SK-N-MC (cell line): Measurements from ENCODE around the gene PPRC1.

Experiments used
- DNase-seq: peaks from one replicate; pipeline ENCODE4 v3.0.0-alpha.2; 2011; ENCODE audit warnings: low read depth, low spot score
- H3K27ac ChIP-seq: fragments of 200-600 bp; sonication (generic); 2 replicates; pipeline ENCODE4 v1.5.1; 2016; ENCODE audit warnings: mixed run types
- H3K36me3 ChIP-seq: fragments of 200-600 bp; sonication (generic); 2 replicates; pipeline ENCODE4 v1.6.1; 2017; ENCODE audit warnings: antibody characterized with exemption, low read length, mixed read lengths; ENCODE audit not compliant: insufficient read depth
- H3K4me3 ChIP-seq: fragments of 200-600 bp; sonication (generic); 2 replicates; pipeline ENCODE4 v1.5.1; 2016
- H3K9ac ChIP-seq: fragments of 200-600 bp; sonication (generic); 2 replicates; pipeline ENCODE4 v1.8.0; 2017; ENCODE audit warnings: mixed run types, mixed read lengths; ENCODE audit not compliant: insufficient read length
- H3K9me3 ChIP-seq: fragments of 200-600 bp; sonication (generic); 2 replicates; pipeline ENCODE4 v1.6.1; 2017; ENCODE audit warnings: low read depth, mild to moderate bottlenecking, antibody characterized with exemption, low read length, moderate library complexity, mixed read lengths
- EZH2 ChIP-seq: fragments of 200-600 bp; sonication (generic); IDR thresholded peaks from one replicate; pipeline ENCODE4 v1.6.1; 2017; ENCODE audit warnings: antibody characterized with exemption
- FOXP2 ChIP-seq: optimal IDR thresholded peaks from 2 replicates; pipeline ENCODE3; 2011; ENCODE audit warnings: mild to moderate bottlenecking, moderate library complexity; ENCODE audit not compliant: insufficient read depth; ENCODE audit errors: extremely low read length, control extremely low read depth
- POLR2AphosphoS5 ChIP-seq: IDR thresholded peaks from 2 replicates; pipeline ENCODE4 v1.6.1; 2012; ENCODE audit warnings: mild to moderate bottlenecking, low read depth, low read length, borderline replicate concordance

PPRC1 gene

DNA sequence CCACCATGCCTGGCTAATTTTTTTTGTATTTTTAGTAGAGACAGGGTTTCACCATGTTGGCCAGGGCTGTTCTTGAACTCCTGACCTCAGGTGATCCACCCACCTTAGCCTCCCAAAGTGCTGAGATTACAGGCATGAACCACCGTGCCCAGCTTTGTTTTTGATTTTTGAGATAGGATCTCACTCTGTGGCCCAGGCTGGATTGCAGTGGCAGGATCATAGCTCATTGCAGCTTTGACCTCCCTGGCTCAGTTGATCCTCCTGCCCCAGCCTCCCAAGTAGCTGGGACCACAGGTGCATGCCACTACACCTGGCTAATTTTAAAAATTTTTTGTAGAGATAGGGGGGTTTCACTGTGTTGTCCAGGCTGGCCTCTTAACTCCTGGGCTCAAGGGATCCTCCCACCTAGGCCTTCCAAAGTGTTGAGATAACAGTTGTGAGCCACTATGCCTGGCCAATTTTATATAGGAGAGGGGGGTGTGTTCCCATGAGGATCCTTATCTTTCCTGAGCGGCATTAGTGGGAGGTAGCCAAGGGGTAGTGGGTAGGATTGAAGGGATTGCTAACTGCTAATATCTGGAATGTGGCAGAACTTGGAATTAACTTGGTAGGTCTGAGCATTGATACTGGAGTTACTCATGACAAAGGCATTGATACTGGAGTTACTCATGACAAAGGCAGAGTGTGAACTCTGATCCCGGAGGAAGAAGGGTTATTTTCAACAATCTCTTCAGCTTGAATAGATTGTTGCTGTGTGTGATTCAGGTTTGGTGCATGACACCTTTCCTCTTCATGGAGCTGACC is 18.3 kb downstream of the PPRC1 start:
- Histone ChIP-seq H3K4me3 (peak overlapping the region; percentile 61), H3K27ac (peak overlapping the region; percentile 85), H3K36me3 (peaks cover 36% of the 10 kb centered on the region), H3K9me3 (no peaks in the 10 kb centered on the region), H3K9ac (peak overlapping the region; percentile 71)
- no peak for TF ChIP-seq EZH2
- TF ChIP-seq FOXP2 = no peak
- no peak for TF ChIP-seq POLR2AphosphoS5
- no peak for DNase-seq

DNA sequence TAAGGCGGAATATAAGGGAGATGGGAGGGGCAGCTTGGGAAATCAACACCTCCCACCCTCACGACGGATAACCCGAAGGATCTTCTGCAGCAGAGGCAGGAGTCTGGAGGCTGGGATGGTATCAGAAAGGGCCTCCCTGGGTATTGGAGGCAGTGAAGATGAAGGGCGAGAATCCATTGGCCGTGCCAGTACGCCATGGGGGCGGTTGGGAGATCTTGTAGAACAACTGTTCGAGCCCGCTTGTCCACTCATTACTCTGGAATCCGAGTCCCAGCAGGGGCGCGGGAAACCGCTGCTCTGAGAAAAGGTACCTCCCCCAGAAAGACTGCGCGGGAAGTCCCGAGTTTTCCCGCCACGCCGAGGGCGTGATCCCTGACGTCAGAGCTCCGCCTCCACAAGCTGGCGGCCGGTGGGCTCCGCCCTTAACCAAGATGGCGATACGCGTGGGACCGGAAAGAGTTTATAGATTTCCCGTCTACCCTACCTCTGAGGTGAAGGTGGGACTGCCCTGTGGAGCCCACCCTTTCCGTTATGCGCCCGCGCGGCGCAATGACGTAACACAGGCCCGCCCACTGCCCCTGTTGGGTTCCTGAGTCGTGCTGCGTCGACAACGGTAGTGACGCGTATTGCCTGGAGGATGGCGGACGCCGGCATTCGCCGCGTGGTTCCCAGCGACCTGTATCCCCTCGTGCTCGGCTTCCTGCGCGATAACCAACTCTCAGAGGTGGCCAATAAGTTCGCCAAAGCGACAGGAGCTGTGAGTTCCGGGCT is 19.1 kb downstream of the PPRC1 start, which contains the start of gene NOLC1:
TSS of gene NOLC1 (plus strand) at position 616 of the 771 bp plus-strand sequence. CDS start at position 638, 22 bp downstream.
- TF ChIP-seq EZH2 (no peak), POLR2AphosphoS5 (peak; percentile 96), FOXP2 (no peak)
- peak within 1 kb of the TSS; percentile 96 for H3K9ac ChIP-seq
- H3K9me3 ChIP-seq = no peaks in the 10 kb centered on the region
- peak within 1 kb of the TSS; percentile 93 for H3K4me3 ChIP-seq
- H3K27ac ChIP-seq = peak within 1 kb of the TSS; percentile 88
- H3K36me3 ChIP-seq = peaks cover 41% of the 10 kb centered on the region
- peak; percentile 91 for DNase-seq

DNA sequence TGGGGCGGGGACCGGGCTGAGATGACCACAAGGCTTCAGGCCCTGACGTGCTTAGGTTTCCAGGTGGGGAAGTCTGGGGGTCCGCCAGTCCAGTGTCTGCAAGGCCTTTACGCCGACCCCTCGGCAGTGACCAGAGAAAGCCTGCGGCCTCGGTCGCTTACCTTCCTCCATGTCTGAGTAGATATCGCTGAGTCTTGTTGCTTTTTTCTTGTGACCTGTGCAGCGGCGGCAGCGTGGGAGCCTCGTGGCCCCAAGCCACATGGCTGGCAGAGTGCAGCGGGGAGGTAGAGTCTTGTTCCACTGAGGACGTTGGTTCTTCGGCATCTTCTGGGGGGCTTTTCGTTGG is 19.7 kb downstream of the PPRC1 start:
- peak overlapping the region; percentile 96 for H3K9ac ChIP-seq
- peaks cover 45% of the 10 kb centered on the region for H3K36me3 ChIP-seq
- H3K27ac ChIP-seq = peak overlapping the region; percentile 88
- DNase-seq = no peak
- peak overlapping the region; percentile 93 for H3K4me3 ChIP-seq
- no peaks in the 10 kb centered on the region for H3K9me3 ChIP-seq
- no peak for TF ChIP-seq POLR2AphosphoS5
- TF ChIP-seq FOXP2 = no peak
- no peak for TF ChIP-seq EZH2

- no peak for DNase-seq
- TF ChIP-seq FOXP2 (no peak), POLR2AphosphoS5 (no peak), EZH2 (no peak)
- H3K9ac ChIP-seq = peak overlapping the region; percentile 96
- no peaks in the 10 kb centered on the region for H3K9me3 ChIP-seq
- peak overlapping the region; percentile 93 for H3K4me3 ChIP-seq
- H3K36me3 ChIP-seq = peaks cover 45% of the 10 kb centered on the region
- peak overlapping the region; percentile 88; the same call in 1 of the 2 replicates for H3K27ac ChIP-seq
These were observed 20.3 kb downstream of the PPRC1 start for GRCh38 chr10:102153093-102153620.

GRCh38 chr10:102154466-102155116 is 21.8 kb downstream of the PPRC1 start:
- H3K36me3 ChIP-seq = peaks cover 53% of the 10 kb centered on the region
- H3K4me3 ChIP-seq = no peak overlapping the region

GRCh38 chr10:102157224-102157623 is 24.4 kb downstream of the PPRC1 start:
- H3K9me3 ChIP-seq = no peaks in the 10 kb centered on the region
- H3K27ac ChIP-seq = no peak overlapping the region
- no peak for DNase-seq
- peaks cover 74% of the 10 kb centered on the region for H3K36me3 ChIP-seq
- no peak overlapping the region for H3K9ac ChIP-seq
- no peak overlapping the region for H3K4me3 ChIP-seq
- TF ChIP-seq EZH2 (no peak), POLR2AphosphoS5 (no peak), FOXP2 (no peak)

More at GRCh38 chr10:102154466-102155116, 21.8 kb downstream of the PPRC1 start:
- DNase-seq = no peak
- H3K9me3 ChIP-seq = no peaks in the 10 kb centered on the region
- no peak for TF ChIP-seq POLR2AphosphoS5
- no peak overlapping the region for H3K9ac ChIP-seq
- H3K27ac ChIP-seq = no peak overlapping the region

GRCh38 chr10:102159051-102159597 is 26.3 kb downstream of the PPRC1 start:
- Histone ChIP-seq H3K36me3 (peaks cover 78% of the 10 kb centered on the region), H3K9me3 (no peaks in the 10 kb centered on the region), H3K9ac (no peak overlapping the region), H3K4me3 (no peak overlapping the region), H3K27ac (no peak overlapping the region)
- no peak for DNase-seq
- no peak for TF ChIP-seq EZH2
- TF ChIP-seq POLR2AphosphoS5 = no peak
- no peak for TF ChIP-seq FOXP2

DNA sequence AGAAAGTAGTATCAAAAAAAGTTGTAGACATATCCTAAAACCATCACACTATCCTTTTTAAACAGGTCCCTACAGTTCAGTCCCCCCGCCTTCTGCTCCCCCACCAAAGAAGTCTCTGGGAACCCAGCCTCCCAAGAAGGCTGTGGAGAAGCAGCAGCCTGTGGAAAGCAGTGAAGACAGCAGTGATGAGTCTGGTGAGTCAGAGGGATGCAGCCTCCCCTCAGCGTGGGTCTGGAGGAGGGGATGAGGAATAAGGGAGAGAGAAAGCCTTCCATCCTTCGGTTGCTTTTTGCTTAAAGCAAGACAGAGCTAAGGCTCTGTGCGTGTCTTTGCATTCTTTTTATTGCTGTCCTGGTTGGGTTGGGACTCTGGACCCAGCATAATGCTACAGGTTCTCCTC is 27.0 kb downstream of the PPRC1 start:
- H3K36me3 ChIP-seq = peaks cover 72% of the 10 kb centered on the region
- DNase-seq = no peak
- no peaks in the 10 kb centered on the region for H3K9me3 ChIP-seq
- no peak overlapping the region for H3K9ac ChIP-seq
- no peak for TF ChIP-seq EZH2
- no peak for TF ChIP-seq FOXP2
- no peak for TF ChIP-seq POLR2AphosphoS5
- no peak overlapping the region for H3K4me3 ChIP-seq
- H3K27ac ChIP-seq = no peak overlapping the region
